ENCODE data around the gene INPP5E.

- TF ChIP-seq TAF1 (IDR thresholded peaks at IDR 0.05; ENCODE audit: borderline replicate concordance, insufficient read depth, low read length) (no peak), POLR2AphosphoS5 (IDR thresholded peaks at IDR 0.05; ENCODE audit: low read depth, low read length) (no peak), REST (IDR thresholded peaks at IDR 0.05; ENCODE audit: insufficient read depth in 1 of 2, low read depth in 2 of 2, low read length in 2 of 2) (no peak), SIN3A (IDR thresholded peaks at IDR 0.05; ENCODE audit: borderline replicate concordance, insufficient read depth, low read length) (no peak)
Observed at GRCh38 chr9:136433849-136434579, 5.6 kb downstream of the INPP5E start.
